Tracheal epithelial cell (primary cell): ENCODE results near the gene SOD1. TPM values are rescaled to one million over a fixed set of nuclear protein-coding genes. Genes with fewer than 3 reads are reported as not detected.

Source experiments
- total RNA-seq: library from RNA; depleted of rRNA; stranded (reverse); fragments of >200 nt; gene quantifications from 2 replicates; pipeline ENCODE4 v1.2.1, GENCODE V29; 2014

The SOD1 gene
- total RNA-seq = 110 and 175 TPM in 2 replicates

DNA sequence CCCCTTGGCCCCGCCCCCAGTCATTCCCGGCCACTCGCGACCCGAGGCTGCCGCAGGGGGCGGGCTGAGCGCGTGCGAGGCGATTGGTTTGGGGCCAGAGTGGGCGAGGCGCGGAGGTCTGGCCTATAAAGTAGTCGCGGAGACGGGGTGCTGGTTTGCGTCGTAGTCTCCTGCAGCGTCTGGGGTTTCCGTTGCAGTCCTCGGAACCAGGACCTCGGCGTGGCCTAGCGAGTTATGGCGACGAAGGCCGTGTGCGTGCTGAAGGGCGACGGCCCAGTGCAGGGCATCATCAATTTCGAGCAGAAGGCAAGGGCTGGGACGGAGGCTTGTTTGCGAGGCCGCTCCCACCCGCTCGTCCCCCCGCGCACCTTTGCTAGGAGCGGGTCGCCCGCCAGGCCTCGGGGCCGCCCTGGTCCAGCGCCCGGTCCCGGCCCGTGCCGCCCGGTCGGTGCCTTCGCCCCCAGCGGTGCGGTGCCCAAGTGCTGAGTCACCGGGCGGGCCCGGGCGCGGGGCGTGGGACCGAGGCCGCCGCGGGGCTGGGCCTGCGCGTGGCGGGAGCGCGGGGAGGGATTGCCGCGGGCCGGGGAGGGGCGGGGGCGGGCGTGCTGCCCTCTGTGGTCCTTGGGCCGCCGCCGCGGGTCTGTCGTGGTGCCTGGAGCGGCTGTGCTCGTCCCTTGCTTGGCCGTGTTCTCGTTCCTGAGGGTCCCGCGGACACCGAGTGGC lies at the start of gene SOD1:
TSS of gene SOD1 (plus strand) at position 158 of the 723 bp plus-strand sequence. CDS start at position 235, 77 bp downstream.

Other genes with a start within 250 kb of the SOD1 start
- gene SCAF4, start 72.4 kb downstream of the SOD1 start, total RNA-seq = 1.7 and 2.1 TPM in 2 replicates
- under 0.01 TPM in 1 of 2 replicates, not detected in the other for gene HUNK, start 213.3 kb downstream of the SOD1 start, total RNA-seq